HEK293 (cell line): ENCODE results near the gene HPS6.
A peak's percentile ranks its signal among the peaks of the same experiment; 100 is the strongest.
"Not testable (repeated sequence)": the region's sequence is repeated elsewhere in the genome, so short reads cannot be mapped to it uniquely, and the experiment has no call there.

ENCODE experiments used
- CTCF ChIA-PET: fragments of 350-600 bp; formaldehyde crosslinking; extraction: SDS; loops from one replicate; lab custom pipeline; 2021; ENCODE audit warnings: antibody characterized with exemption; lab: Yijun Ruan, JAX
- POLR2A ChIA-PET: fragments of 300-600 bp; formaldehyde crosslinking; extraction: SDS; loops from one replicate; lab custom pipeline; 2020; ENCODE audit warnings: antibody characterized with exemption, inconsistent platforms; lab: Yijun Ruan, JAX
- H3K27ac ChIP-seq: fragments of 200-500 bp; sonication (Bioruptor generic); 2 replicates; pipeline ENCODE4 v1.5.1; 2014; ENCODE audit warnings: low read depth, low read length, control low read depth, inconsistent platforms; ENCODE audit errors: extremely low read depth
- H3K36me3 ChIP-seq, 2 experiments: fragments of 200-500 bp in 1 of 2; sonication (Bioruptor generic) in 1 of 2; 1 replicate in 1 of 2; 2 replicates in 1 of 2; pipeline ENCODE4 v1.5.1; 2014 to 2017; ENCODE audit warnings: inconsistent platforms in 2 of 2, low read length in 2 of 2; ENCODE audit not compliant: control insufficient read depth in 2 of 2, insufficient read depth in 1 of 2
- H3K4me1 ChIP-seq: fragments of 200-500 bp; sonication (Bioruptor generic); 2 replicates; pipeline ENCODE4 v1.5.1; 2014; ENCODE audit warnings: mild to moderate bottlenecking, low read length, inconsistent platforms; ENCODE audit not compliant: control insufficient read depth, insufficient read depth
- H3K4me3 ChIP-seq: 2 replicates; pipeline ENCODE4 v1.5.1; 2011; ENCODE audit warnings: low read depth, mild to moderate bottlenecking, control low read depth, low read length, moderate library complexity
- H3K9me3 ChIP-seq: fragments of 200-500 bp; sonication (Bioruptor generic); 2 replicates; pipeline ENCODE4 v1.5.1; 2014; ENCODE audit warnings: low read depth, low read length, inconsistent platforms; ENCODE audit not compliant: control insufficient read depth, insufficient read depth
- GLI4 ChIP-seq: fragments of 450-650 bp; formaldehyde crosslinking; IDR thresholded peaks from 2 replicates; pipeline ENCODE4 v1.5.1; 2016; ENCODE audit warnings: missing biosample characterization, missing genetic modification characterization
- HOXC10 ChIP-seq: sonication (generic); formaldehyde crosslinking; IDR thresholded peaks from 2 replicates; pipeline ENCODE4 v1.8.1; 2023; ENCODE audit warnings: mild to moderate bottlenecking, missing genetic modification reagents
- KLF1 ChIP-seq: fragments of 450-650 bp; formaldehyde crosslinking; IDR thresholded peaks from 2 replicates; pipeline ENCODE4 v1.5.1; 2016; ENCODE audit warnings: missing biosample characterization, missing genetic modification characterization
- KLF8 ChIP-seq: fragments of 450-650 bp; formaldehyde crosslinking; IDR thresholded peaks from 2 replicates; pipeline ENCODE4 v1.5.1; 2016; ENCODE audit warnings: missing biosample characterization, missing genetic modification characterization
- OSR2 ChIP-seq: fragments of 450-650 bp; formaldehyde crosslinking; IDR thresholded peaks from 2 replicates; pipeline ENCODE4 v1.5.1; 2016; ENCODE audit warnings: missing biosample characterization, missing genetic modification characterization
- OVOL3 ChIP-seq: fragments of 450-650 bp; formaldehyde crosslinking; IDR thresholded peaks from 2 replicates; pipeline ENCODE4 v1.5.1; 2016; ENCODE audit warnings: missing biosample characterization, missing genetic modification characterization
- PRDM1 ChIP-seq: fragments of 450-650 bp; formaldehyde crosslinking; IDR thresholded peaks from 2 replicates; pipeline ENCODE4; 2016; ENCODE audit warnings: missing biosample characterization, missing genetic modification characterization
- SCRT1 ChIP-seq: fragments of 450-650 bp; formaldehyde crosslinking; IDR thresholded peaks from 2 replicates; pipeline ENCODE4 v1.5.1; 2016; ENCODE audit warnings: missing biosample characterization, missing genetic modification characterization, borderline replicate concordance
- WT1 ChIP-seq: fragments of 450-650 bp; formaldehyde crosslinking; IDR thresholded peaks from 2 replicates; pipeline ENCODE4 v1.5.1; 2016; ENCODE audit warnings: missing biosample characterization, missing genetic modification characterization
- YY1 ChIP-seq: fragments of 450-650 bp; formaldehyde crosslinking; IDR thresholded peaks from 2 replicates; pipeline ENCODE4 v1.5.1; 2018; ENCODE audit warnings: missing biosample characterization, missing genetic modification characterization
- ZBTB7A ChIP-seq: fragments of 450-650 bp; formaldehyde crosslinking; IDR thresholded peaks from 2 replicates; pipeline ENCODE4 v1.5.1; 2016; ENCODE audit warnings: low read depth, missing biosample characterization, missing genetic modification characterization
- ZFP3 ChIP-seq: fragments of 450-650 bp; formaldehyde crosslinking; IDR thresholded peaks from 2 replicates; pipeline ENCODE4 v1.5.1; 2016; ENCODE audit warnings: low read depth, missing biosample characterization, missing genetic modification characterization
- ZNF132 ChIP-seq: fragments of 450-650 bp; formaldehyde crosslinking; IDR thresholded peaks from 2 replicates; pipeline ENCODE4 v1.5.1; 2017; ENCODE audit warnings: missing biosample characterization, missing genetic modification characterization, borderline replicate concordance
- ZNF175 ChIP-seq: fragments of 450-650 bp; formaldehyde crosslinking; IDR thresholded peaks from 2 replicates; pipeline ENCODE4 v1.5.1; 2016; ENCODE audit warnings: missing biosample characterization, missing genetic modification characterization
- ZNF239 ChIP-seq: fragments of 450-650 bp; formaldehyde crosslinking; IDR thresholded peaks from 2 replicates; pipeline ENCODE4 v1.5.1; 2016; ENCODE audit warnings: missing biosample characterization, missing genetic modification characterization
- ZNF311 ChIP-seq: fragments of 450-650 bp; formaldehyde crosslinking; IDR thresholded peaks from 2 replicates; pipeline ENCODE4 v1.5.1; 2017; ENCODE audit warnings: missing biosample characterization, missing genetic modification characterization, borderline replicate concordance
- ZNF366 ChIP-seq: fragments of 450-650 bp; formaldehyde crosslinking; conservative IDR thresholded peaks from 2 replicates; pipeline ENCODE4 v1.5.1; 2016; ENCODE audit warnings: missing biosample characterization, missing genetic modification characterization
- ZNF37A ChIP-seq: fragments of 450-650 bp; IDR thresholded peaks from 2 replicates; pipeline ENCODE4 v1.5.1; 2018; ENCODE audit warnings: missing biosample characterization, missing genetic modification characterization
- ZNF394 ChIP-seq: fragments of 450-650 bp; formaldehyde crosslinking; IDR thresholded peaks from 2 replicates; pipeline ENCODE4 v1.5.1; 2016; ENCODE audit warnings: missing biosample characterization, missing genetic modification characterization, mild to moderate bottlenecking, moderate library complexity, borderline replicate concordance
- ZNF473 ChIP-seq: fragments of 450-650 bp; formaldehyde crosslinking; IDR thresholded peaks from 2 replicates; pipeline ENCODE4 v1.5.1; 2017; ENCODE audit warnings: missing biosample characterization, missing genetic modification characterization
- ZNF521 ChIP-seq: fragments of 450-650 bp; formaldehyde crosslinking; IDR thresholded peaks from 2 replicates; pipeline ENCODE4 v1.5.1; 2017; ENCODE audit warnings: missing biosample characterization, mild to moderate bottlenecking, missing genetic modification characterization
- ZNF596 ChIP-seq: fragments of 450-650 bp; IDR thresholded peaks from 2 replicates; pipeline ENCODE4 v1.5.0; 2018; ENCODE audit warnings: missing biosample characterization, mild to moderate bottlenecking, missing genetic modification characterization, moderate library complexity
- ZXDB ChIP-seq: fragments of 450-650 bp; formaldehyde crosslinking; IDR thresholded peaks from 2 replicates; pipeline ENCODE4 v1.5.1; 2016; ENCODE audit warnings: missing biosample characterization, missing genetic modification characterization
- TF ChIP-seq, protein P1 (sequence below): fragments of 450-650 bp; formaldehyde crosslinking; IDR thresholded peaks from 2 replicates; pipeline ENCODE4 v1.5.1; 2016; ENCODE audit warnings: missing biosample characterization, missing genetic modification characterization
- TF ChIP-seq, protein P2 (sequence below): fragments of 450-650 bp; formaldehyde crosslinking; IDR thresholded peaks from 2 replicates; pipeline ENCODE4 v1.5.1; 2016; ENCODE audit warnings: missing biosample characterization, missing genetic modification characterization, borderline replicate concordance
- TF ChIP-seq, protein P3 (sequence below): fragments of 450-650 bp; formaldehyde crosslinking; IDR thresholded peaks from 2 replicates; pipeline ENCODE4 v1.5.1; 2017; ENCODE audit warnings: missing biosample characterization, missing genetic modification characterization

The HPS6 gene

DNA sequence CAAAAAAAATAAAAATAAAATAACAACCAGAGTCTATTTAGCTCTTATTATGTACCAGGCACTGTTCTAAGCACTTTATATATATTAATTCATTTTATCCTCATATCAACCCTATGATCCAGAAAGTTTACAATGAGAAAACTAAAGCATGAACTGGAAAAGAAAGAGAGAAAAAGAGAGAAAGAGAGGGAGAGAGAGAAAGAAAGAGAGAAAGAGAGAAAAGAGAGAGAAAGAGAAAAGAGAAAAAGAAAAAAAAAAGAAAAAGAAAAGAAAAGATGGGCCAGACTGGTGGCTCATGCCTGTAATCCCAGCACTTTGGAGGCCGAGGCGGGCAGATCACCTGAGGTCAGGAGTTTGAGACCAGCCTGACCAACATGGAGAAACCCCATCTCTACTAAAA lies 19.1 kb upstream of the HPS6 start:
- CTCF ChIA-PET: interaction anchor here (0.6 to 1.1 kb wide), 2 partner anchors 17 to 56 kb away, joined by 3 read pairs; no protein-coding TSS in a partner anchor
- Histone ChIP-seq H3K4me1 (peaks cover 6% of the 10 kb centered on the region), H3K36me3 (no peaks in the 10 kb centered on the region; a peak in 1 of 3 replicates), H3K27ac (no peak overlapping the region), H3K4me3 (no peak overlapping the region), H3K9me3 (no peaks in the 10 kb centered on the region)
- POLR2A ChIA-PET: no interaction called here
- peak; percentile 65 for TF ChIP-seq ZNF366
- TF ChIP-seq PRDM1 (tag by site-specific recombination): peak; percentile 80
- TF ChIP-seq ZNF596 (tag by site-specific recombination): peak; percentile 68; the same call in 1 of the 2 replicates
- TF ChIP-seq, protein P1, sequence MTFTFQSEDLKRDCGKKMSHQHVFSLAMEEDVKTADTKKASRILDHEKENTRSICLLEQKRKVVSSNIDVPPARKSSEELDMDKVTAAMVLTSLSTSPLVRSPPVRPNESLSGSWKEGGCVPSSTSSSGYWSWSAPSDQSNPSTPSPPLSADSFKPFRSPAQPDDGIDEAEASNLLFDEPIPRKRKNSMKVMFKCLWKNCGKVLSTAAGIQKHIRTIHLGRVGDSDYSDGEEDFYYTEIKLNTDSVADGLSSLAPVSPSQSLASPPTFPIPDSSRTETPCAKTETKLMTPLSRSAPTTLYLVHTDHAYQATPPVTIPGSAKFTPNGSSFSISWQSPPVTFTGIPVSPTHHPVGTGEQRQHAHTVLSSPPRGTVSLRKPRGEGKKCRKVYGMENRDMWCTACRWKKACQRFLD (tag by site-specific recombination): no peak

DNA sequence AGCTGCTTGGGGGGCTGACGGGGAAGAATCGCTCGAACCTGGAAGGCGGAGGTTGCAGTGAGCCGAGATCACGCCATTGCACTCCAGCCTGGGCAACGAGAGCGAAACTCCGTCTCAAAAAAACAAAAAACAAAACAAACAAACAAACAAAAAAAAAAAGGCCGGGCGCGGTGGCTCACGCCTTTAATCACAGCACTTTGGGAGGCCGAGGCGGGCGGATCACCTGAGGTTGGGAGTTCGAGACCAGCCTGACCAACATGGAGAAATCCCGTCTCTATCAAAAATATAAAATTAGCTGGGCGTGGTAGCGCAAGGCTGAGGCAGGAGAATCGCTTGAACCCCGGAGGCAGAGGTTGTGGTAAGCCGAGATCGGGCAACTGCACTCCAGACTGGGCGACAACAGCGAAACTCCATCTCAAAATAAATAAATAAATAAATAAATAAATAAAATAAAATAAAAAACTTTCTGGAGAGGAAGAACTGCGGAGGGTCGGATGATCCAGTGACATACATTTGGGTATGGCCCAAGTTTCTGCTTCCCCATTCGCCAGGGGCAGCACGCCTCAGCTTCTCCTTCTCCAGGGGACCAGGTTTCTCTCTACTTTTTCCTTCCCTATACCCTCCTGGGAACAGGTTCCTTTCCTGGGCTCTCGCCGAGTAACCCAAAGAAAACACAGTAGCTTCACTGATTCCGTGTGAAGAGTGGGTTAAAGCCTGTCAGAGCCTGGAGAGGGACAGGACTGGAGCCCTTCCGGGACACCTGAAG lies 10.1 kb upstream of the HPS6 start:
- peak overlapping the region; percentile 81 for H3K27ac ChIP-seq
- ChIA-PET POLR2A (interaction anchor here (0.6 to 2.8 kb wide), 7 partner anchors 11 to 237 kb away, joined by 3 to 14 read pairs (median 5); partner anchors contain the start of genes HPS6 and OGA), CTCF (interaction anchor here (0.7 to 1.9 kb wide), 5 partner anchors 13 to 214 kb away, joined by 3 to 7 read pairs (median 3); no protein-coding TSS in a partner anchor)
- TF ChIP-seq PRDM1 (tag by site-specific recombination) (peak; percentile 90), ZNF394 (tag by site-specific recombination) (peak; percentile 85), GLI4 (0 out of 2 replicates have a peak, but pooled peaks have one; percentile 35), KLF8 (peak; percentile 34; the same call in 1 of the 2 replicates), KLF1 (tag by site-specific recombination) (peak; percentile 42), ZBTB7A (tag by site-specific recombination) (peak; percentile 56; the same call in 1 of the 2 replicates), YY1 (0 out of 2 replicates have a peak, but pooled peaks have one; percentile 23)
- not testable (repeated sequence) for H3K36me3 ChIP-seq, H3K9me3 ChIP-seq
- peak overlapping the region; percentile 64 for H3K4me3 ChIP-seq
- H3K4me1 ChIP-seq: peaks cover 10% of the 10 kb centered on the region

GRCh38 chr10:102055647-102056419 lies 9.3 kb upstream of the HPS6 start, which contains the start of gene ARMH3:
Gene ARMH3 (minus strand): TSS chr10:102056173. CDS start chr10:102040114, 16,059 bp downstream.
- H3K36me3 ChIP-seq: no peaks in the 10 kb centered on the region; a peak in 1 of 3 replicates
- CTCF ChIA-PET: interaction anchor here (0.6 to 2.9 kb wide), 4 partner anchors 12 to 17 kb away, joined by 3 to 14 read pairs (median 4); no protein-coding TSS in a partner anchor
- H3K4me3 ChIP-seq: peak within 1 kb of the TSS; percentile 64
- no peaks in the 10 kb centered on the region for H3K9me3 ChIP-seq
- peak within 1 kb of the TSS; percentile 81 for H3K27ac ChIP-seq
- peaks cover 10% of the 10 kb centered on the region for H3K4me1 ChIP-seq
- POLR2A ChIA-PET: interaction anchor here (0.6 to 2.8 kb wide), 9 partner anchors 10 to 347 kb away, joined by 3 to 14 read pairs (median 5); partner anchors contain the start of genes HPS6 and OGA
- TF ChIP-seq ZNF132 (tag by site-specific recombination): no peak
- peak; percentile 73 for TF ChIP-seq ZNF596 (tag by site-specific recombination)
- peak; percentile 88 for TF ChIP-seq ZXDB
- TF ChIP-seq ZNF239 (tag by site-specific recombination): no peak
- TF ChIP-seq, protein P2, sequence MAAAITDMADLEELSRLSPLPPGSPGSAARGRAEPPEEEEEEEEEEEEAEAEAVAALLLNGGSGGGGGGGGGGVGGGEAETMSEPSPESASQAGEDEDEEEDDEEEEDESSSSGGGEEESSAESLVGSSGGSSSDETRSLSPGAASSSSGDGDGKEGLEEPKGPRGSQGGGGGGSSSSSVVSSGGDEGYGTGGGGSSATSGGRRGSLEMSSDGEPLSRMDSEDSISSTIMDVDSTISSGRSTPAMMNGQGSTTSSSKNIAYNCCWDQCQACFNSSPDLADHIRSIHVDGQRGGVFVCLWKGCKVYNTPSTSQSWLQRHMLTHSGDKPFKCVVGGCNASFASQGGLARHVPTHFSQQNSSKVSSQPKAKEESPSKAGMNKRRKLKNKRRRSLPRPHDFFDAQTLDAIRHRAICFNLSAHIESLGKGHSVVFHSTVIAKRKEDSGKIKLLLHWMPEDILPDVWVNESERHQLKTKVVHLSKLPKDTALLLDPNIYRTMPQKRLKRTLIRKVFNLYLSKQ (tag by site-specific recombination): no peak
- TF ChIP-seq OVOL3 (tag by site-specific recombination): peak; percentile 51
- TF ChIP-seq, protein P3, sequence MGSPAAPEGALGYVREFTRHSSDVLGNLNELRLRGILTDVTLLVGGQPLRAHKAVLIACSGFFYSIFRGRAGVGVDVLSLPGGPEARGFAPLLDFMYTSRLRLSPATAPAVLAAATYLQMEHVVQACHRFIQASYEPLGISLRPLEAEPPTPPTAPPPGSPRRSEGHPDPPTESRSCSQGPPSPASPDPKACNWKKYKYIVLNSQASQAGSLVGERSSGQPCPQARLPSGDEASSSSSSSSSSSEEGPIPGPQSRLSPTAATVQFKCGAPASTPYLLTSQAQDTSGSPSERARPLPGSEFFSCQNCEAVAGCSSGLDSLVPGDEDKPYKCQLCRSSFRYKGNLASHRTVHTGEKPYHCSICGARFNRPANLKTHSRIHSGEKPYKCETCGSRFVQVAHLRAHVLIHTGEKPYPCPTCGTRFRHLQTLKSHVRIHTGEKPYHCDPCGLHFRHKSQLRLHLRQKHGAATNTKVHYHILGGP (tag by site-specific recombination): no peak; the same call in 1 of the 2 replicates
- TF ChIP-seq ZNF311 (tag by site-specific recombination): no peak
- TF ChIP-seq ZNF521 (tag by site-specific recombination): no peak
- TF ChIP-seq WT1 (tag by site-specific recombination): peak; percentile 35; the same call in 1 of the 2 replicates
- TF ChIP-seq ZNF37A: peak; percentile 53; the same call in 1 of the 2 replicates
- no peak; the same call in 1 of the 2 replicates for TF ChIP-seq OSR2
- TF ChIP-seq ZFP3 (tag by site-specific recombination): no peak
- TF ChIP-seq SCRT1 (tag by site-specific recombination): no peak
- no peak for TF ChIP-seq ZNF175 (tag by site-specific recombination)
- no peak for TF ChIP-seq ZNF473
- TF ChIP-seq HOXC10 (CRISPR knock-in tag): no peak
